ENCODE results near the gene ZNF81.
"Not testable (repeated sequence)": the region's sequence is repeated elsewhere in the genome, so short reads cannot be mapped to it uniquely, and the experiment has no call there.

Gene ZNF81

DNA sequence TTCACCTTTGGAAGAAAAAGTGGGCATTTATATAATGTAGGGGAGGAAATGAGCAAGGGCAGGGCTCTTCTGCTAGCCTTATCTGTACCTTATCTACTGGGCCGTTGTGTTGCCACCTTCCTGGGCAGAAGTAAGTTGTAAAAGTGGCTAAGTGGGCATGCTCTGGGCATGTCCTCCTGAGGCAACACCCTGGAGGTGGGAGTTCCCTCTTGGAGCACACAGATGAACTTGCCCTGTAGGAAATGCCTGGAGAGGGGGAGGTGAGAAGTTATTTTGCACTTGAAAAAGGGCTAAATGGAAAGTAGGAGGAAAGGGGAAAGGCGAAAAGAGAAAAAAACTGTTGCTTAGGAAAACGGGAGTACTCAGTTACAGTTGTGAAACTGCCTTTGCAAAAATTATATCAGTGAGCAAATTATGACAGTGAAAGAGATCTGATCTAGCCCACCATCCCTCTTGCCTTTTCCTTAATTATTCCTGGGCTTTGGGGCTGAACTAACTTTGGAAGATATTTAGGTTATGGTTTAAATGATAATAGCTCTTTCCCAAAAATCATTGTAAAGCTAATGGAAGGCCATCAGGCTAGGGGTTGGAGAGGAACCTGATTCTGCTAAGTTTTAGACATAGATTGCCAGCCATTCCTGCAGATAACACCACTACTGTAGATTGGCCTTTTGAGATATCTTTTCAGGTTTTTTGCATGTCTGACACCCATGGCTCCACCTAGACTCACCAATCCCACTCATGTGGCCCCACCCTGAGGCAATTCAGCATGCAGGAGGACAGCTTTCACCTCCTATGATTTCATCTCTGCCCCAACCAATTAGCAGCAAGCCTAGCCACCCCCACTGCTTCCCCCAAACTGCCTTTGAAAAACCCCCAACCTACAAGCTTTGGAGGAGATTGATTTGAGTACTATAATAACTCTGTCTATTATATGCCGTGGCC is 20.5 kb upstream of the ZNF81 start:
- no peak for ATAC-seq (replicated peaks)
- Mint-ChIP-seq H3K4me1 (ENCODE audit: low read depth in 2 of 2) (no peaks in the 10 kb centered on the region), H3K36me3 (ENCODE audit: insufficient read depth) (no peaks in the 10 kb centered on the region), H3K27ac (no peak overlapping the region), H3K9me3 (no peaks in the 10 kb centered on the region), H3K27me3 (peaks cover 0 to 15% of the 10 kb centered on the region in 2 donors), H3K4me3 (no peak overlapping the region)
- no peak for DNase-seq

DNA sequence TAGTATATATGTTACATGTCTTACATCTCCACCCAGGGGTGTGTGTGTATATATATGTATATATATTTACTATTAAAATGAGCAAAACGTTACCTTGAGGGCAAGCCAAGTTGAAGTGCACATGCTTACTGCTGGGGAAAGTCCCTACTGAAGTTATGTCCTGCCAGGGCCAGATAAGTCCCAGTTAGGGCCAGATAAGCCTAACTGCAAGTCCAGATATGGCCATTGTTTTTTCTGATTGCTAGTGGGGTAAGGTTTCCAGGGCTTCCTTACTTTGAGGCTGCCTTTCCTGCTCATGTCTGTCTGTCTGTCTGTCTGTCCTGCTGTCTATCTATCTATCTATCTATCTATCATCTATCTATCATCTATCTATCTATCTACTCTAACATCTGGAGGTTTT is 19.3 kb upstream of the ZNF81 start:
- no peaks in the 10 kb centered on the region for H3K9me3 Mint-ChIP-seq
- H3K4me3 Mint-ChIP-seq: no peak overlapping the region
- no peak for DNase-seq

DNA sequence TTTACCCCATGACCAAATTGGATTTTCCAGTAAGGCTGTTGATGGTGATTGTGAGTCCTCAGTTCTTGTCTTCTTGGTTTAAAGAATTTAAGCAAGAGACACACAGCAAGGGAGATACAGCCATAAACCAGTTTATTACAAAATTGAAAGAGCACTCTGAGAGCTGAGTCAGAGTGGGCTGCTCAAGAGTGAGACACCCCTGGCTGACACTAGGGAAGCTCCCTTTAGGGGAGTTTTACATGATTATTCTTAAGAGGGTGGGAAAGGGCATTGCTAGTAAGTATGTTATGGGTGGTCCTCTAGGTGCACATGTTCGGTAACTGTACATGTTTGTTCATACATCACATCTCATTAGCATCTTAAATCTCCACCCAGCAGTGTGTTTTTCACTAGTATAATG is 18.8 kb upstream of the ZNF81 start:
- ATAC-seq (replicated peaks): no peak
- H3K4me1 Mint-ChIP-seq (ENCODE audit: low read depth in 2 of 2): no peaks in the 10 kb centered on the region
- no peak for DNase-seq
- H3K27me3 Mint-ChIP-seq: peaks cover 0 to 15% of the 10 kb centered on the region in 2 donors
- no peaks in the 10 kb centered on the region for H3K9me3 Mint-ChIP-seq
- H3K36me3 Mint-ChIP-seq (ENCODE audit: insufficient read depth): no peaks in the 10 kb centered on the region
- H3K4me3 Mint-ChIP-seq: no peak overlapping the region
- H3K27ac Mint-ChIP-seq: no peak overlapping the region

More for the DNA sequence above, 19.3 kb upstream of the ZNF81 start:
- Mint-ChIP-seq H3K36me3 (ENCODE audit: insufficient read depth) (no peaks in the 10 kb centered on the region), H3K27me3 (peaks cover 0 to 15% of the 10 kb centered on the region in 2 donors), H3K27ac (no peak overlapping the region), H3K4me1 (ENCODE audit: low read depth in 2 of 2) (no peaks in the 10 kb centered on the region)
- ATAC-seq (replicated peaks): no peak

DNA sequence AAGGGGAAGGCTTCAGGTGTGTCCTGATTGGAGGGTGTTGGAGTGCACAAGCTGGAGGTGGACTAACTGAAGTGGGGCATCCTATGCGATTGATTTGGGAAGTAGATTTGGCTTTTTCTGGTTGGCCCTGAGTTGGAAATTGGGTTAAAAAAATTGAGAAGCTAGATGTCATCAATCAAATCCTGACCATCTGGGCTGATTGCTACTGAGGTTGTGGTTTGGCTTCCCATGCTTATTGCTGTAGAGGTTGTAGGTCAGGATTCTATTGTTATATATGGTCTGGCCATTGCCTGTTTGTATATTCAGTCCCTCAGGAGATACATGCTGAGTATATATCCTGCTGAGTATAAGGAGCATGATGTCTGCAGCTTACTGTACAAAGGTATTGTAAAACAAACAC is 7.7 kb upstream of the ZNF81 start:
- ATAC-seq (replicated peaks): no peak
- Mint-ChIP-seq H3K36me3 (ENCODE audit: insufficient read depth) (no peaks in the 10 kb centered on the region), H3K27ac (no peak overlapping the region), H3K9me3 (no peaks in the 10 kb centered on the region), H3K4me3 (no peak overlapping the region), H3K27me3 (no peaks in the 10 kb centered on the region), H3K4me1 (ENCODE audit: low read depth in 2 of 2) (no peaks in the 10 kb centered on the region)
- no peak for DNase-seq

DNA sequence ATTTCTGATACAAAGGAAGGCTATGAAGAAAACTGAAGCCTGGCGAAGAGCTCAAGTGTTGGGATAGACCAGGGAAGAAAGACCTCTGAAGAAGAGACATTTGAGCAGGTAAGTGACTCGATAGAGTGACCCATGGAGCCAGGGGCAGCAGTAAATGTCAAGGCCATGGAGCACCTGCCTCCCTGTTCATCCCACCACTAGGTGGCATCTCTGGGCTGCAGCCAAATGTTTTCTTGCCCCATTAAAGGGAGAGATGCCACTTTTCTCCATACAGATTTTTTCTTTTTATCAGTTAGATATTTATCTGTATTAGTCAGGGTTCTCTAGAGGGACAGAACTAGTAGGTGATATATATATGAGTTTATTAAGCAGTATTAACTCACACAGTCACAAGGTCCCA is 4.9 kb upstream of the ZNF81 start:
- DNase-seq (peak; percentile 46 to 49 (median 48)), ATAC-seq (replicated peaks) (peak; percentile 23)
- Mint-ChIP-seq H3K9me3 (no peaks in the 10 kb centered on the region), H3K27ac (no peak overlapping the region), H3K4me3 (no peak overlapping the region), H3K4me1 (ENCODE audit: low read depth in 2 of 2) (peaks cover 8 to 10% of the 10 kb centered on the region in 2 donors), H3K27me3 (no peaks in the 10 kb centered on the region), H3K36me3 (ENCODE audit: insufficient read depth) (peaks cover 5% of the 10 kb centered on the region)

DNA sequence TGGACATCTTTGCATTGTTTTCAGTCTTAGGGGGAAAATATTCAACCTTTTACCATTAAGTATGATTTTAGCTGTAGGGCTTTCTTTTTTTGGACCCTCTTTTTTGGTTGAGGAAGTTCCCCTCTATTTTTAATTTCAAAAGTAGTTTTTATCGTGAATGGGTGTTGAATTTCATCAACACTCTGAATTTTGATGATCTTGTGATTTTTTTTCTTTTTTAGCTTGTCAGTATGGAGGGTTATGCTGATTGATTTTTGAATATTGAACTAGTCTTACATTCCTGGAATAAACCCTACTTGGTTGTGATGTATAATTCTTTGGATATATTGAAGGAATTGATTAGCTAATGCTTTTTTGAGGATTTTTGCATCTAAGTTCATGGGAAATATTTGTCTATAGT is 1.7 kb downstream of the ZNF81 start:
- DNase-seq (no peak), ATAC-seq (replicated peaks) (no peak)
- H3K36me3 Mint-ChIP-seq (ENCODE audit: insufficient read depth): peaks cover 11% of the 10 kb centered on the region
- peaks cover 18 to 36% of the 10 kb centered on the region in 2 donors for H3K4me1 Mint-ChIP-seq (ENCODE audit: low read depth in 2 of 2)
- peak overlapping the region in 1 of 2 donors; percentile 26 for H3K27ac Mint-ChIP-seq
- peak overlapping the region in 1 of 2 donors; percentile 97 for H3K4me3 Mint-ChIP-seq
- H3K27me3 Mint-ChIP-seq: no peaks in the 10 kb centered on the region
- H3K9me3 Mint-ChIP-seq: no peaks in the 10 kb centered on the region

DNA sequence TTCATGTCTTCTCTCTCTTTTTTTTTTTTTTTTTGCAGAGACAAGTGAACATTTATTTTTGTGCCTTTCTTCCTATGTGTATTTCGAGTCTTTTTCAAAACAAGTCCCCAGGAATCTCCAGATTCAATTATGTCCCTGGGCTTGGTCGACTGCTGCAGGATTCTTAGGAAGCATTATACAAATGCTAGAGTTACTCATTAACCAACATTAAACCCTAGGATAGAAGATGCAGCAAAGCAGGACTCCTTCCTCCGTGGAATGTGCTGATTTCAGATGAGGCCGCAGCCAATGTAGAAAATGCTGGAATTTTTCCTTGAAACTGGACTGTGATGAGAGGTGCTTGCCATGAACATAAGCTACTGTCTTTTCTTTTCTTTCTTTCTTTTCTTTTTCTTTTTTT is 3.4 kb downstream of the ZNF81 start:
- H3K27ac Mint-ChIP-seq: no peak overlapping the region
- H3K4me1 Mint-ChIP-seq (ENCODE audit: low read depth in 2 of 2): peaks cover 18 to 38% of the 10 kb centered on the region in 2 donors
- peaks cover 11% of the 10 kb centered on the region for H3K36me3 Mint-ChIP-seq (ENCODE audit: insufficient read depth)
- no peaks in the 10 kb centered on the region for H3K9me3 Mint-ChIP-seq
- no peak for DNase-seq
- ATAC-seq (replicated peaks): no peak
- no peaks in the 10 kb centered on the region for H3K27me3 Mint-ChIP-seq
- H3K4me3 Mint-ChIP-seq: no peak overlapping the region

DNA sequence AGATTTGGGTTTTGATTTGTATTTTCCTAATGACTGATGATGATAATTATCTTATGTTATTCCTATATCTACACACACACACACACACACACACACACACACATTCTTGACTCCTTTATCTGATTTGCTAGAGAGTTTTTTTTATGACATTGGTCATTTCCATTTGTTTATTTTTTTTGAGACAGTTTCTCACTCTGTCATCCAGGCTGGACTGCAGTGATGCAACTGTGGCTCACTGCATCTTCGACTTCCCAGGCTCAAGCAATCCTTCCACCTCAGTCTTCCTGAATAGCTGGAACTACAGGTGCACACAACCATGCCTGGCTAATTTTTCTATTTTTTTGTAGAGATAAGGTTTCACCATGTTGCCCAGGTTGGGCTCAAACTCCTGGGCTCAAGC is 6.7 kb downstream of the ZNF81 start:
- Mint-ChIP-seq H3K4me3 (no peak overlapping the region), H3K4me1 (ENCODE audit: low read depth in 2 of 2) (peaks cover 6 to 18% of the 10 kb centered on the region in 2 donors), H3K9me3 (no peaks in the 10 kb centered on the region), H3K27ac (no peak overlapping the region), H3K36me3 (ENCODE audit: insufficient read depth) (peaks cover 26% of the 10 kb centered on the region), H3K27me3 (no peaks in the 10 kb centered on the region)
- ATAC-seq (replicated peaks): no peak
- DNase-seq: no peak

DNA sequence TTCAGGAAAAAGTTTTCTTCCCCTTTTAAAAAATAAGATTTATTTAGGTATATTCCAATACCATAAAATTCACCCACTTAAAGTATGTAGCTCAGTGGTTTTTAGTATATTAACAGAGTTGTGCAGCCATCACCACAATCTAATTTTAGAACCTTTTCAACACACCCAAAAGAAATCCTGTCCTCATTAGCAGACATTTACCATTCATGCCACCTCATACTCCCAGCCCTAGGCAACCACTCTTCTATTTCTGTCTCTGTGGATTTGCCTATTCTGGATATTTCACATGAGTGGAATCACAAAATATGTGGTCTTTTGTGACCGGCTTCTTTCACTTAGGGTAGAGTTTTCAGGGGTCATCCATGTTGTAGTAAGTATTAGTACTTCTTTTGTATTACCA is 7.4 kb downstream of the ZNF81 start:
- Mint-ChIP-seq H3K4me3 (no peak overlapping the region), H3K27me3 (no peaks in the 10 kb centered on the region), H3K36me3 (ENCODE audit: insufficient read depth) (peaks cover 33% of the 10 kb centered on the region), H3K4me1 (ENCODE audit: low read depth in 2 of 2) (peaks cover 6 to 14% of the 10 kb centered on the region in 2 donors), H3K27ac (no peak overlapping the region), H3K9me3 (no peaks in the 10 kb centered on the region)
- DNase-seq (no peak), ATAC-seq (replicated peaks) (no peak)

DNA sequence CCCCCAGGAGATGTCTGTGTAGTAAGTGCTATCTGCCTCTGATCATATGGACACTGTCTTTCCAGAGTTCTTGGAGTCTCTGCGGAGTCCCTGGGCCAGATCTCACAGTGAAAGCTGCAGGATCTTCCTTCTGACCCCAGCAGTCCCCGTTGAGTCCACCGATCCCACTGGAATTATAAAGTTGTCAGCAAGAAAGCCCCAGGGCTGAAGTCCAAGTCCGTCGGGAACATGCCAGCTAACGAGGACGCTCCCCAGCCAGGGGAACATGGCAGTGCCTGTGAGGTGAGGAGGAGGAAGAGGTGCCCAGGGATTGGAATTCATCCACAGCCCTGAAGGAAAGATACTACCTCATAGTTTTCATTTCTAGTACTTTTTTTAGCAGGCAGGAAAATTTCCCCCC is 9.3 kb downstream of the ZNF81 start:
- Mint-ChIP-seq H3K4me1 (ENCODE audit: low read depth in 2 of 2) (peaks cover 3 to 14% of the 10 kb centered on the region in 2 donors), H3K27ac (no peak overlapping the region), H3K36me3 (ENCODE audit: insufficient read depth) (peaks cover 34% of the 10 kb centered on the region), H3K4me3 (no peak overlapping the region), H3K9me3 (no peaks in the 10 kb centered on the region), H3K27me3 (no peaks in the 10 kb centered on the region)
- DNase-seq (no peak), ATAC-seq (replicated peaks) (no peak)

DNA sequence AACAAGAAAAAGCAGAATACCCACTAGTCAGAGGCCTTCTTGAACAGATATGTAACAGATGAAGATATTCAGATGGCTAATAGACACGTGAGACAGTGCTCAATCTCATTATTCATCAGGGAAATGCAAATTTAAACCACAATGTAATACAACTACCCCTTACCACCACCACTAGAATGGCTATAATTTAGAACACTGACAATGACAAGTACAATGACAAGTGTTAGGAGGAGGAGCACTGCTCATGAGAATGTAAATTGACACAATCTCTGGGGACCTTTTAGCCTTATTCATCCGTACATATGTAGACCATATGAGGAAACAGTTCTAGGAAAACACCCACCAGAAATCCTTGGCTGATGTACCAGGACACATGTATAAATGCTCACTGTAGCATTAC is 13.1 kb downstream of the ZNF81 start:
- Mint-ChIP-seq H3K27ac (no peak overlapping the region), H3K27me3 (no peaks in the 10 kb centered on the region), H3K4me1 (ENCODE audit: low read depth in 2 of 2) (peaks cover 0 to 3% of the 10 kb centered on the region in 2 donors), H3K9me3 (no peaks in the 10 kb centered on the region), H3K4me3 (no peak overlapping the region), H3K36me3 (ENCODE audit: insufficient read depth) (peaks cover 34% of the 10 kb centered on the region)
- DNase-seq: no peak
- ATAC-seq (replicated peaks): no peak

DNA sequence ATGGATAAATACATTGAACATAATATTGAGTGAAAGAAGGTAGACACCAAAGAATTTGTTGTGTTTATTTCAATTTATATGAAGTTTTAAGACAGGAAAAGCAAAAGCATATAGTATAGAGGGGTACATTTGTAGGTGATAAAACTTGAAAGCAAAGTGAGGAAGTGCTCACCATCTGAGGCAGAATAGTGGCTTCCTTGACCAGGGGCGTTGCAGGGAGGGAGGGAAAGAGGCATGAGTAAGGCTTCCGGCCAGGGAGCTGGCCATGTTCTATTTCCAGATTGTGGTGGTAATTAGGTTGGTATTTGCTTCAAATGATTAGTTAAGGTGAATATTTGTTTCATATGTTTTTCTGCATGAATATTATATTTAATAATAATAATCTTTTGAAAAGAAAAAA is 13.7 kb downstream of the ZNF81 start:
- peaks cover 34% of the 10 kb centered on the region for H3K36me3 Mint-ChIP-seq (ENCODE audit: insufficient read depth)
- DNase-seq; H3K4me3 Mint-ChIP-seq; H3K4me1 Mint-ChIP-seq (ENCODE audit: low read depth in 2 of 2); ATAC-seq (replicated peaks); H3K27ac Mint-ChIP-seq; H3K9me3 Mint-ChIP-seq; H3K27me3 Mint-ChIP-seq: not testable (repeated sequence)

DNA sequence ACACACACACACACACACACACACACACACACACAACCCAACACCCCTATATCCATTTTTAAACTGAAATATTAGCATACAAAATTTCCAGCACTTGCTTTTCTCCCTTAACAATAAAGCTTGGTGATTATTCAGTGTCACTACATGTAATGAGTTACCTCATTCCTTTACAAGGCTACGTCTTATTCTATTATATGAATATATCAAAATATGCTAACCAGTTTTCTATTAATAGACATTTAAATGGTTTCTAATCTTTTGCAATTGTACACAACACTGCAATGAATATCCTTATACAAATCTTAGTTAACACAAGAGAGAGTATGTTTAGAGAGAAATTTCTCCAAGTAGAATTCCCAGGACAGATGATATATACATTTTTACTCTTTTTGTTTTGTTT is 14.2 kb downstream of the ZNF81 start:
- Mint-ChIP-seq H3K36me3 (ENCODE audit: insufficient read depth) (peaks cover 33% of the 10 kb centered on the region), H3K27me3 (no peaks in the 10 kb centered on the region), H3K27ac (no peak overlapping the region)

DNA sequence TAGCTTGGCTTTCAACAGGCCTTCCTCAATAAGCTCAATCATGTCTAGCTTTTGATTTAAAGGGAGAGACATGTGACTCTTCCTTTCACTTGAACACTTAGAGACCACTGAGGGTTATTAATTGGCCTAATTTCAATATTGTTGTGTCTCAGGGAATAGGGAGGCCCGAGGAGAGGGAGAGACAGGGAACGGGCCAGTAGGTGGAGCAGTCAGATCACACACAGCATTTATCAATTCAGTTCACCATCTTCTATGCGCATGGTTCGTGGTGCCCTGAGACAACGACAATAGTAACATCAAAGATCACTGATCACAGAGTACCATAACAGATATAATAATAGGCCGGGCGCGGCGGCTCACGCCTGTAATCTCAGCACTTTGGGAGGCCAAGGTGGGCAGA is 17.8 kb downstream of the ZNF81 start:
- no peak for ATAC-seq (replicated peaks)
- no peaks in the 10 kb centered on the region for H3K27me3 Mint-ChIP-seq

More for the DNA sequence above, 14.2 kb downstream of the ZNF81 start:
- no peak overlapping the region for H3K4me3 Mint-ChIP-seq
- H3K9me3 Mint-ChIP-seq: no peaks in the 10 kb centered on the region
- no peak for ATAC-seq (replicated peaks)
- H3K4me1 Mint-ChIP-seq (ENCODE audit: low read depth in 2 of 2): peaks cover 0 to 3% of the 10 kb centered on the region in 2 donors
- no peak for DNase-seq

More for the DNA sequence above, 17.8 kb downstream of the ZNF81 start:
- no peak overlapping the region for H3K4me3 Mint-ChIP-seq
- H3K9me3 Mint-ChIP-seq: no peaks in the 10 kb centered on the region
- H3K27ac Mint-ChIP-seq: peak overlapping the region in 1 of 2 donors; percentile 56
- H3K36me3 Mint-ChIP-seq (ENCODE audit: insufficient read depth): peaks cover under 1% of the 10 kb centered on the region
- peaks cover 0 to 3% of the 10 kb centered on the region in 2 donors for H3K4me1 Mint-ChIP-seq (ENCODE audit: low read depth in 2 of 2)
- no peak for DNase-seq

Measured in effector memory CD8-positive, alpha-beta T cell (primary cell).